Stimulated activated CD8-positive, alpha-beta memory T cell treated with anti-CD3 and anti-CD28 coated beads, Interleukin-15, amount 100 ng/mL, for 4 hours (primary cell): ENCODE data around the gene TIE1.

Experiments
- DNase-seq, 2 donors: peaks; one replicate each; pipeline ENCODE4 v3.0.0-alpha.2; 2020; ENCODE audit warnings: low read depth in 2 of 2

TIE1 gene

GRCh38 chr1:43293896-43294760 lies 6.7 kb upstream of the TIE1 start:
- no peak for DNase-seq

- no peak for DNase-seq
These were observed 6.0 kb upstream of the TIE1 start for GRCh38 chr1:43294761-43295160.

- DNase-seq = no peak
These were observed 4.6 kb upstream of the TIE1 start for GRCh38 chr1:43296207-43296606.

GRCh38 chr1:43298055-43298454 lies 2.7 kb upstream of the TIE1 start:
- DNase-seq = no peak

- no peak for DNase-seq
These were observed 1.7 kb upstream of the TIE1 start for GRCh38 chr1:43299101-43299500.

- no peak for DNase-seq
These were observed 1.4 kb downstream of the TIE1 start for GRCh38 chr1:43302201-43302600.

GRCh38 chr1:43302721-43303470 lies 2.1 kb downstream of the TIE1 start:
- DNase-seq = no peak

- no peak for DNase-seq
These were observed 2.9 kb downstream of the TIE1 start for GRCh38 chr1:43303471-43304313.

- DNase-seq = no peak
These were observed 3.5 kb downstream of the TIE1 start for GRCh38 chr1:43304314-43304681.

GRCh38 chr1:43304771-43305300 lies 4.1 kb downstream of the TIE1 start:
- no peak for DNase-seq

- no peak for DNase-seq
These were observed 4.7 kb downstream of the TIE1 start for GRCh38 chr1:43305461-43305860.

GRCh38 chr1:43305926-43306687 lies 5.3 kb downstream of the TIE1 start:
- DNase-seq = no peak

GRCh38 chr1:43306688-43307457 lies 6.1 kb downstream of the TIE1 start:
- DNase-seq = no peak

- no peak for DNase-seq
These were observed 6.8 kb downstream of the TIE1 start for GRCh38 chr1:43307458-43308158.

- DNase-seq = no peak
These were observed 8.0 kb downstream of the TIE1 start for GRCh38 chr1:43308635-43309404.

- DNase-seq = no peak
These were observed 8.7 kb downstream of the TIE1 start for GRCh38 chr1:43309405-43310025.

- DNase-seq = no peak
These were observed 10.7 kb downstream of the TIE1 start for GRCh38 chr1:43311521-43311920.

GRCh38 chr1:43312212-43312623 lies 11.4 kb downstream of the TIE1 start:
- DNase-seq = no peak
